HG03159 (cell line): Measurements from ENCODE around the gene CAPN5.

Experiments used
- ATAC-seq: cut with Tn5 transposase; IDR thresholded peaks from one replicate; pipeline ENCODE4 v1.9.1; 2021; ENCODE audit warnings: mild to moderate bottlenecking, moderate library complexity; ENCODE audit not compliant: unreplicated experiment

The CAPN5 gene

GRCh38 chr11:77114089-77114463 is 47.3 kb downstream of the CAPN5 start:
- ATAC-seq = no peak

GRCh38 chr11:77115181-77115611 is 48.4 kb downstream of the CAPN5 start:
- ATAC-seq = no peak

GRCh38 chr11:77115956-77116355 is 49.2 kb downstream of the CAPN5 start:
- no peak for ATAC-seq

- ATAC-seq = no peak
Measured at GRCh38 chr11:77117492-77117891, 50.7 kb downstream of the CAPN5 start.

- no peak for ATAC-seq
Measured at GRCh38 chr11:77118086-77118485, 51.3 kb downstream of the CAPN5 start.

GRCh38 chr11:77118971-77119370 is 52.2 kb downstream of the CAPN5 start:
- no peak for ATAC-seq

- ATAC-seq = no peak
Measured at GRCh38 chr11:77119531-77119936, 52.8 kb downstream of the CAPN5 start.

GRCh38 chr11:77120571-77120970 is 53.8 kb downstream of the CAPN5 start:
- ATAC-seq = no peak

- no peak for ATAC-seq
Measured at GRCh38 chr11:77121096-77121640, 54.4 kb downstream of the CAPN5 start.

GRCh38 chr11:77121876-77122575 is 55.3 kb downstream of the CAPN5 start:
- no peak for ATAC-seq

GRCh38 chr11:77122576-77123212 is 55.9 kb downstream of the CAPN5 start:
- no peak for ATAC-seq

GRCh38 chr11:77123591-77123990 is 56.8 kb downstream of the CAPN5 start:
- ATAC-seq = no peak

GRCh38 chr11:77124041-77124440 is 57.3 kb downstream of the CAPN5 start:
- ATAC-seq = no peak

- ATAC-seq = no peak
Measured at GRCh38 chr11:77124488-77124887, 57.7 kb downstream of the CAPN5 start.

GRCh38 chr11:77125191-77125590 is 58.4 kb downstream of the CAPN5 start:
- no peak for ATAC-seq

- ATAC-seq = no peak
Measured at GRCh38 chr11:77125695-77126094, 58.9 kb downstream of the CAPN5 start.

- ATAC-seq = no peak
Measured at GRCh38 chr11:77126156-77126775, 59.5 kb downstream of the CAPN5 start.

GRCh38 chr11:77126861-77127234 is 60.1 kb downstream of the CAPN5 start:
- no peak for ATAC-seq

GRCh38 chr11:77127235-77127911 is 60.6 kb downstream of the CAPN5 start:
- no peak for ATAC-seq

- ATAC-seq = no peak
Measured at GRCh38 chr11:77127920-77128691, 61.3 kb downstream of the CAPN5 start, which contains the start of gene MYO7A. MYO7A (plus strand) TSS chr11:77128246; CDS start chr11:77130635, 2,389 bp downstream.
